ENCODE results near the gene PIK3C2G.
"Not testable (repeated sequence)": the region's sequence is repeated elsewhere in the genome, so short reads cannot be mapped to it uniquely, and the experiment has no call there.

Gene PIK3C2G, protein sequence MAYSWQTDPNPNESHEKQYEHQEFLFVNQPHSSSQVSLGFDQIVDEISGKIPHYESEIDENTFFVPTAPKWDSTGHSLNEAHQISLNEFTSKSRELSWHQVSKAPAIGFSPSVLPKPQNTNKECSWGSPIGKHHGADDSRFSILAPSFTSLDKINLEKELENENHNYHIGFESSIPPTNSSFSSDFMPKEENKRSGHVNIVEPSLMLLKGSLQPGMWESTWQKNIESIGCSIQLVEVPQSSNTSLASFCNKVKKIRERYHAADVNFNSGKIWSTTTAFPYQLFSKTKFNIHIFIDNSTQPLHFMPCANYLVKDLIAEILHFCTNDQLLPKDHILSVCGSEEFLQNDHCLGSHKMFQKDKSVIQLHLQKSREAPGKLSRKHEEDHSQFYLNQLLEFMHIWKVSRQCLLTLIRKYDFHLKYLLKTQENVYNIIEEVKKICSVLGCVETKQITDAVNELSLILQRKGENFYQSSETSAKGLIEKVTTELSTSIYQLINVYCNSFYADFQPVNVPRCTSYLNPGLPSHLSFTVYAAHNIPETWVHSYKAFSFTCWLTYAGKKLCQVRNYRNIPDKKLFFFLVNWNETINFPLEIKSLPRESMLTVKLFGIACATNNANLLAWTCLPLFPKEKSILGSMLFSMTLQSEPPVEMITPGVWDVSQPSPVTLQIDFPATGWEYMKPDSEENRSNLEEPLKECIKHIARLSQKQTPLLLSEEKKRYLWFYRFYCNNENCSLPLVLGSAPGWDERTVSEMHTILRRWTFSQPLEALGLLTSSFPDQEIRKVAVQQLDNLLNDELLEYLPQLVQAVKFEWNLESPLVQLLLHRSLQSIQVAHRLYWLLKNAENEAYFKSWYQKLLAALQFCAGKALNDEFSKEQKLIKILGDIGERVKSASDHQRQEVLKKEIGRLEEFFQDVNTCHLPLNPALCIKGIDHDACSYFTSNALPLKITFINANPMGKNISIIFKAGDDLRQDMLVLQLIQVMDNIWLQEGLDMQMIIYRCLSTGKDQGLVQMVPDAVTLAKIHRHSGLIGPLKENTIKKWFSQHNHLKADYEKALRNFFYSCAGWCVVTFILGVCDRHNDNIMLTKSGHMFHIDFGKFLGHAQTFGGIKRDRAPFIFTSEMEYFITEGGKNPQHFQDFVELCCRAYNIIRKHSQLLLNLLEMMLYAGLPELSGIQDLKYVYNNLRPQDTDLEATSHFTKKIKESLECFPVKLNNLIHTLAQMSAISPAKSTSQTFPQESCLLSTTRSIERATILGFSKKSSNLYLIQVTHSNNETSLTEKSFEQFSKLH (N-terminal part only)

DNA sequence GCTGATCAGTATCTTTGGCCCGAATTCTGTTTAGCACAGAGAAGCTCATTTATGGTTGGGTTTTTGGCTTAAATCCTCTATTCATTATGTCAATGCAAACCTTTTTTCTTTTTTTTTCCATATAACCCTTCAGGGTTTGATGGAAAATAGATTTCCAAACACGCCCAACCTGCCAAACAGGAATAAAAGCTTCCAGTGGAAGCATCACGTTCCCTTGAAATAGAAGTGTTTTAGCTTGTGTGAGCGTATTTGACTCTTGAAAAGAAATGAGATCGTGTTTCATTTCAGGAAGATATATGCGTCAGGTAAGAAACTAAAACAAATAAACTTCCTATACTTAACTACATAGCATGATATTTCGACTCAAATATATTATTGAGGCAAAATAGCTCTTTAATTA, at the start of gene PIK3C2G:
Gene PIK3C2G, plus strand, starts transcription at position 246 of the 400 bp plus-strand sequence. CDS start 20,564 bp downstream, outside the sequence.
- DNase-seq (ENCODE audit: low read depth in 3 of 3), result no peak

DNA sequence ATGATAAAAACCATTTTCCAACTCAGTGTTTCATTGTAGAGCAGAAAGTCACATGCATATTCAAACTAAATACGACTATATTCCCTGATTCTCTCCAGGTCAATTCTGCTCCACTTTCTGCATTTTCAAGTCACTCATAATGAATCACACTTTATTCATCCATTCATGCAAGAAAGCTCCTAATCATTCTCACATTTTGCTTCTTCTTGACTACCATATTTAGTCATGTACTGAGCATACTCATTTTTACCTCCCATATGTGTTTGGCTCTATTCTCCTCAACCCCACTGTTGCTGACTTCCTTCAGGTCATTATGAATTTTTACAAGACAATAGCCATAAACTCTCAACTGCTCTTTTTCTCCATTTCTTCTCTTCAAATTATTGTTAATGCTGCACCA, 43.4 kb upstream of the PIK3C2G start:
- no peak for DNase-seq (ENCODE audit: low read depth in 3 of 3)

DNA sequence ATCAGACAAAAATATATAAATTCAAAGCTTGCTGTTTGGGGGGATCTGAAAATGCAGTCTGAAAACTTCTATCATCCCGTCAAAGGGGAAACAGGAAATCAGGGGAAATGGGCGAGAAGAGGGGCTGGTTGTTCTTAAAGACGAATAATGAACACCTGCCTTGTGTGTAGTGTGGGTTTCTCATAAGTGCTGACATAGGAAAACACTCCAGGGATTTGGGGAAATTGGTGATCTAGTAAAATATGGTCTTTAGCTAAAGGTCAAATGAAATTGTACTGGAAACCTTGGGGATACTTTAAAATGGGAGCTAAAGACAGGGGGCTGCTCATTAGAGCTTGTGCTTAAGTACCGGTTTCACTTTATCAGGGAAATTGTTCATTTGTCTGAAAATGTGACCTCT, 39.6 kb upstream of the PIK3C2G start:
- DNase-seq (ENCODE audit: low read depth in 3 of 3), result no peak

DNA sequence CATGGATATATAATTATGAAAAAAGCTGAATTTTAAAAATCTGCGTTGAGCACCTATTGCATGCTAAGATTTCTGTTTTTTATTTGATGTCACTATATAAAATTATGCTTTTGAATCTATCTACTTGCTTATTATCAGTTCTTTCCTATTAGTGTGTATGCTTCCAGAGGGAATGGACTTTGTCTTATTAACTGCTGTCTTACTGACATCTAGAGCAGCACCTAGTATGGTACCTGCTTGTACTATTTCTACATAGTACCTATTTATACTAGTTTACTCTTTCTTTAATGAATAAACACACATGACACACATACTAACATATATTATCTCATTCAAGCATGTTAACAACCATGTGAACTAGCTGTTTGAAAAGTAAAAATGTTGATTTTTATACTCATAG, 38.6 kb upstream of the PIK3C2G start:
- DNase-seq (ENCODE audit: low read depth in 3 of 3), result no peak

DNA sequence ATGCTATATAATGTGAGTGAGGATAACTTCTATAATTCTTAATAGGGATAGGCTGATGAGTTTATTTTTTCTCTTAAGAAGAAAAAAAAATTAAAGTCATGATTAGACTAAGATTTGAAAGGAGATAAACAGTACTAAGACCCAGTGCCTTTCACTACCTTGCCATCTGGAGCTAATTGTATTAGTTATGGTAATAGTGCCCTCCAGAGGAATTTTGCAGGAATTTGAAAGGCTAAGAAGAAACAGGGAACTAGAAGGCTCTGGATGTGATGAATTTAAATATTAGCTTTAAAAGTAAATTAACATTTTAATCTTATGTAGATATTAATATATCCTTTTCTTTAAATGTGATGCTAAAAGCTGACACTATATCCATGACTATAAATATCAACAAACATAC, 36.6 kb upstream of the PIK3C2G start:
- no peak for DNase-seq (ENCODE audit: low read depth in 3 of 3)

DNA sequence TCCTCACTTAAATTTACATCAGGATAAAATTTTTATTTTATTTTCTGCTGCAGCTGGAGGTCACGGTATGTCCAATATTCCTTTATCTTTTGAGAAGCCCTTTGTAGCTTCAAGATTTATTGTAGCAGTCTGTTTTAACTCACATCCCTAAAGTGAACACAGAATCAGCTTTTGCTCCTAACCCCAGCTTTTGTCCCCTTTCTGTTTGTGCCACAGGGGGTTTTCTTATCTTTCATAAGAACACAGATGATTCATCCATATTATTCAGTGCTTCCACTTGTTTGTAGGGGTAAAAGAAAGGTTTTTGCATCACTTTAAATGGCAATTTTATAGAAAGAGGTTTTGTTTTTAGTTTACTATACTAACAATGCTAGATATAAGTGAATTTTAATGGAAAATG, 21.8 kb upstream of the PIK3C2G start:
- DNase-seq (ENCODE audit: low read depth in 3 of 3), result no peak

DNA sequence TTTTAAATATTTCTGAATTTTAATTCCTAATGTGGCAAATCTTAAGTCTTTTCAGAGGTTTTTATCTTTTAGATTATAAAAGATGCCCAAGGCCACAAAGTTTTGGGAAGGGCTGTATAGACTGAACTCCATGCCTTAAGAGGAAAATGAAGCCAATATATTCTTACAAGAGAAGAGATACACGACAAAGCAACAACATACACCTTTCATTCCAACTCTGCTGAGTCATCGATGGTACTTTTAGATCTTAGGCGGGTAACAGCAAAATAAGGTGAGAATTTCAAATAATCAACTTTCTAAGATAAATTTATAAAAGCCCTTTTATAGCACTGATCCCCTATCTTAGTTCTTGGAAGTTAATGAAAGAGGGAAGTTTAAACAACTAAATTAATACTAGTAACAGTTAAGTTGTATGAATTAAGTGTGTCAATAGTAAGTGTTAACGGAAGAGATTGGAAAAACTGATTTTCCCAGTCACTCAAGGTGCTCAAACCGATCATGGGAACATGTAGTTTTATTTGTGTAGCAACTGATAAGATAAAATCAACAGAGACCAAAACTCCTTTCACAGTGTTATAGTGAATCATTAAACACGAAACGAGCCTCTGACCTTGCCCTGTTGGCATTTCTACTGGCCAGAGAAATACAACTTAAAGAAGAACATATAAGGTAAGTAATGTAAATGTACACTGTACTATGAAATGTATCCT, 18.8 kb upstream of the PIK3C2G start:
- DNase-seq (ENCODE audit: low read depth in 3 of 3), result no peak

DNA sequence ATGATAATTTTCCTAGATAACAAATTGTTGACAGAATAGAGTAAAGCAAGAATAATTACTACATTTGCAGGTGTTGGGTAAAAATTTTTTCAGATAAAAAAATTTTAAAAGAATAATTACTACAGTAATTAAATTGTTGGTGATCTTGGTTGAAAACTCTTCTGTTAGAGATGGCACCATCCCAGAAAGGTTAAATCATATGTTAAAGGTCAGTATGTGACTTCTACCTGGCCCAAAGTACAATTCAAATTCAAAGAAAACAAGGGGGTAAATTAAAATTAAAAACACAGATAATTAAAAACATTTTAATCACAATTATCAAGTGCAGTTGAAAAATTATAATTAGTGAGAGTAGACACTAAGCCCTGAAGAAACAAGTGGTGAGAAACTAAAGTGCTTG, 18.1 kb upstream of the PIK3C2G start:
- no peak for DNase-seq (ENCODE audit: low read depth in 3 of 3)

DNA sequence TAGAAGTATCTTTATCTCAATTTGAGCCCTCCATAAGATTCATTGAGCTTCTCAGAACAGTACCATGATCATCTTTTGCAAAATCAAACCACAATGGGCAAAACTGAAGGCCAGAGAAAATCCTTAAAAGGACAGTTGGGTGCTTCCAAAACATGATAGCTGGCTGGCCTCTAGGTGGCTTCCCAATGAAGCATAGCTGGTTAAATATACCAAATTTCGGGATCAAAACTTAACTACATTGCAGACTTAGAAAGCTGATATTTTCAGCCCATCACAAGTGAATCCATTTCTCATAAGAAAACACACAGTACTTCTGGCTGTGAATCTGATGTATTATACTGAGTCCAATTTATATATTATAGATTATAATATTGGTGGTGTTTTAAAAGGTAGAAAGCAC, 15.3 kb upstream of the PIK3C2G start:
- DNase-seq (ENCODE audit: low read depth in 3 of 3), result no peak

DNA sequence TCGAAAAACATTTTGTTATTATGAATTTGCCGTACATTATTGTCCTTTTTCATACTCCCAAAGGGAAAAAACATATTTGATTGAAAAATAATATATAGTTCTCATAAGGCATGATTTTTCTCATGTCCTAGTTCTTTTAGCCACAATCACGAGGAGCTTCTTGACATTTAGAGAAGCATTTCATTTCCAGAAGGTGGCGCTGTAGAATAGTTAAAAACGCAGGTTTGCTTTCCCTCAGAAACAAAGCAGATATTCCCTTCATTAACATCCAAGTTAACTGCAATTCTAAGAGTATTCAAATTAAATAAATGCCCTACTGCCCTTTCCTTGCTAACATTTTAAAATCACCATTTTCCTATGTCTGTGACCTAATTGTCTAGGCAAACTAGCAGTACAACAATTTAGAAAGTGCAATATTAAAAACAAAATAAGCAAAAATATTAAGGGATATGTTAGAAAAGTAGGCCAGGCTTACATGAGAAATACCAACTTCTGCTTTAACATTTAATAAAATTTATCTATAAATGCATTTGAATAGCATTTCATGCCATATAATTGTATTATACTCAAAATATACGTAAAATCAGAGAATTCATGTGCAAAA, 10.9 kb upstream of the PIK3C2G start:
- DNase-seq (ENCODE audit: low read depth in 3 of 3), result no peak

DNA sequence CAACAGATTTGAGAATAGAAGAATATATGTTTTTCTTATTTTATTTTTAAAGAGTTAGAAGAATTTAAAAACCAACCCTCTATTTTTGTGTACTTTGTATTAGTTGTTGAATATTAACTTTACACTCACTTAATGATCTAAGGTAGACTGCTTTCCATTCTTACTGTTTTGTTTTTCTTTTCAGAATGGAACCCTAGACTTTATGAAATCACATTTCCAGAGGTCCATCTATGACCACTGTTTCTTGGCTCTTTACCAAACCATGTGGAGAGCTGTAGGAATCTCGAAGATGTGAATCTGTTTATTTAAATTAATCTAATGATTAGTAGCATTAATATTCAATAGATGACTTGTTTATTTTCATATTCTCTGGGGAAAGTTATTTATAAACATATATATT, 7.2 kb upstream of the PIK3C2G start:
- no peak for DNase-seq (ENCODE audit: low read depth in 3 of 3)

DNA sequence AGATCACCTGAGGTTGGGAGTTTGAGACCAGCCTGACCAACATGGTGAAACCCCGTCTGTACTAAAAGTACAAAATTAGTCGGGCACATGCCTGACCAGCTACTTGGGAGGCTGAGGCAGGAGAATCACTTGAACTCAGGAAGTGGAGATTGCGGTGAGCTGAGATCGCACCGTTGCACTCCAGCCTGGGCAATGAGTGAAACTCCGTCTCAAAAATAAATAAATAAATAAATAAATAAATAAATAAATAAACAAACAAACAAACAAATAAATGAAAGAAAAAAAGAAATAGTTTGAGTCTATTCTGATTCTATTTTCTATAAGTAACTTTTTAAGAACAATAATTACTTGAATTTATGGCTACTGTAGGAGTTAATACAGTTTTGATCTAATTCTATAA, 6.3 kb upstream of the PIK3C2G start:
- DNase-seq (ENCODE audit: low read depth in 3 of 3), result not testable (repeated sequence)

DNA sequence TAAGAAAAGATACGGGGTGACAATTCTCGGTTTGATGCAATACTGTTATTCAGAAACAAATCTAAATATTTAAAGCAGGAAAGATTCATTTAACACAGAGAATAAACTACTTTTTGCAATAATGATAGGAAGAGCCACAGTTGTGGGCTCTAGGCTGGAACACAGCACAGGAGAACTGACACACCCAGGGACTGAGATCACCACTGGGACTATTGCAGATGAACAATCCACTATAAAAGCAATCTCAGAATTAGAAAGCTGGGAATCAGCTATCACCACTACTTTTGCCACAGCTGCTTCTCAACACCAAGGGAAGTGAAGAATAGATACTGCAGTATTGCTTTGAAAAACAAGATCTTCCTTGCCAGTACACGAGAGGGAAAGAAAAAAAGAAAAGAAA, 4.1 kb upstream of the PIK3C2G start:
- no peak for DNase-seq (ENCODE audit: low read depth in 3 of 3)

DNA sequence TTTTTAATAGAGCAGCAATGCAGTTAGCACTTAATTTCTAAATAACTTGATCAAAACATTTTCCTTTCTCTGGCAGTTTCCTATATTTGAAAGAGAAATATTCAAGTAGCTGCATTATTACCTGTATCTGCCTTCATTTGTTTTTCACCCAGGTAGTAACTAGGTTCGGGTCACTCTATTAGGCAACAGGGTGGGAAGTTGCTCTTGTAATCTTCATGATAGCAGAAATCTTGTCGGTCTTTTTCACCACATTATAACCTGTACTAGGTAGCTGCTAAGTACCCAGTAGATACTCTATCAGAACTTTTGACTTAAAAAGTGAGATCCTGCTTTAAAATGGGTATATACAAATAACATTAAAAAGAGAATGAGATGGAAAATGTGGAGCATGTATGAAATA, 2.4 kb upstream of the PIK3C2G start:
- no peak for DNase-seq (ENCODE audit: low read depth in 3 of 3)

DNA sequence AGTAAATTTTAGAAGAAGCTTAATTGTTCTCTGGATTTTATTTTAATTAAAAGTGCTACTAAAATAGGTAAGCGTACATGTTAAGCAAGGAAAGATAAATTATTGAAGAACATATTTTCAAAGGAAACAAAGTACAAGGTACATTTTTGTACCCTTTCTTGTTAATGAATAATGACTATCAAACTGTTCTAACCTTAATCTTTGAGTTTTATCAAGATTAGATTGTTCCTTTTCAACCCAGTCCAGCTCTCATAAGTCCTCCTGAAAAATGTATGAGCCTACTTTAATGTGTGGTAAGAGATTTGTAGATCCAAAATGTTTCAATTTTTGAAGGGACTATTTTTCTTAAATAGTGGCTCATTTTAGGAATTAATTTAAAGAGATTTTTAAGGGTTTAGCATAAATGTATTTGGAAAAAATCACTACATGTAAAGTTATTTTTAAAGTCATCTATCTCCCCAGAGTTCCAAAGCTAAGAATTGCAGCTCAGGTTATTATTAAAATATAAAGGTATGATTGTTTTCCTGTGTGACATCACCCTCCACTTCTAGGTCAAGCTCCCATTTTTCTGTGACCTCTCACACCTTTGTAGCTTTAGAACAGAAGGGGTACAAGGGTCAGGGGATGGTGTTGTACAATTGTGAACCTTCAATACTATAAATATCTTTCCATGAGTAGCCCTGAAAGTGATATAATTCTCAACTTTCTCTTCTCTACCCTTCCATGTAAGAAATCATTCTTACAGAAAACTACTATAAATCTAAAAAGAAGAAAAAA, 1.2 kb upstream of the PIK3C2G start:
- no peak for DNase-seq (ENCODE audit: low read depth in 3 of 3)

DNA sequence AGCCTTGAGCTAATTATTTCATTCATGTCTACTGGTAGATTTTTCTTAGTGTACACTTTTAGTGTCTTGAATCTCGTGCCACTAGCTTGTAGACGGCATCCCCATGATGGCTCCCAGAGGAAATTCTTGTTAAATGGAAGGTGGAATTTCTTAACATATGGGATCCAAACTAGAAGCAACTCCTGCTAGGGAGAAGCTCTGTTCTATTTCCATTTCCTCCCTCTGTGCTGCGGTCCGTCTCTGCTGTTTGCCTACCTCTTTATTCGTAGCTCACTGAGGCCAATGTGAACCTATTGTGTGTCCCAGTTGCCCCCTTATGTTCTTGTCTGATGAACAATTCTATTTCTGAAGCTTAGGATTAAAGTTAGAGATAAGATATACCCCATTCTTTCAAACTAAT, 588 bp downstream of the PIK3C2G start:
- DNase-seq (ENCODE audit: low read depth in 3 of 3), result no peak

DNA sequence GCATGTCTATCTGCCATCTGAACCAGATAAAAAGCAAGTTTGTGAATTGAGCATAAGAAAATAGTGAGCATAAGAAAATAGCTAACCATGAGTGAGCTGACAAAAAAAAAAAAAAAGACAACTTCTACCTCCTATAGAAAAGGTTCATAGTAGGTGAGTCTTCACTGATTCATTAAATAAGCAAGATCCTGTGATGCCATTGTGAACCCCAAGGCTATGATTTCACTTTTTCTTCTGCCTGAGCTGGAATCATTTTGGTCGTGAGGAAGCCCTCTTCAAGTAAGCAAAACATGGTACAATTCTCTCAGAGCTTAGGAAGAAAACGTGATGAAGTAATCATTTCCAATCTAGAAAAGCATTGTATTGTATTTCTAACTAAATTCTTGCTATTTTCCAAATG, 1.2 kb downstream of the PIK3C2G start:
- DNase-seq (ENCODE audit: low read depth in 3 of 3), result no peak

DNA sequence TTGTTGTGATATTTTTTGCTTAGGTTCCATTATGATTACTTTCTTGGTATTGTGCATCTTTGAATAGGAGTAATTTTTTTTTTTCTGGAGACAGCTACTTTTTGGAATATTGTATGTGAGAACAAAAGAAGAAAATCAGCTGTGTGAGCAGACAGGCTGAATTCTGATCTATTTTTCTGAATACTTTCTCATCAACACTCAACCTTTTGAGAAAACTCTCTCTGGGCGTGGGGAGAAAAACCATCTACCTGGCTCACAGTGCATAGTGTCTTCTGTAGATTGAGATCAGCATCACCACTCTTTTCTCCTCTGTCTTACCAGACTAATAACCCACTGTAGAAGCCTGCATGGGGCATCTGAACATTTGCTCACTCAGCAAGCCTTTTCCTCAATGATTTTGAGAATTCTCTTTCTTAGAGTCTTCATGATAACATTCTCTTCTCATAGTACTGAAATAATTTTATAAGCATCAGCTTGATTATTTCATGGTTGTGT, 3.3 kb downstream of the PIK3C2G start:
- DNase-seq (ENCODE audit: low read depth in 3 of 3), result no peak

DNA sequence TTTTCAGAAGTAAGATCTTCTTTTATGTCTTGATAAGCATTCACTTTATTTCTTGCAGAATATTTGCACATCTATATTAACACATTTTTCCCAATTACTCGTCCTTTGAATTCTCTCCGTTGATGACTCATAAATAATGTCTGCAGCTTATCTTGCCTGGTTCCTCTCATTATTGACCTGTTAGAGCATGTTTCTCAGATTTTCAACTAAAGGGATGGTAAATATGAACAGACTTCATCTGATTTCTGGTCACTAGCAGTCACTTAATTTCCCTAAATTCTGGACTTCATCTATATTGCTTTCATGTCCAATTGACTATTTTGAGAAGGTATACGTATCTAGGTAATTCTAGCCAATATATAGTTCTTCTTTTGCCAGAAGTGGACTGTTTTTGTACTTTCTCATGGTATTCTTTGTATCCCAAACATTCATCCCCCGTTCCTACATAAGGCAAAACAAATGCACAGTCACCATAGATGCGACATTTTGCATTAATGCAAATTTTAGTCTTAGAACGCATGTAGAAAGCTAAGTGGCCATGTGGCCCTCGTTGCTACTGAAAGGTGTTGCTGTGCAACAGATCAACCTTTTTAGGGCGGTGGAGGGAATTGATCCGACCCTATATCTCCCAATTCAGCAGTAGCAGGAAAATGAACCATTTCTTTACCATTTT, 6.2 kb downstream of the PIK3C2G start:
- DNase-seq (ENCODE audit: low read depth in 3 of 3), result no peak
